Measurements from ENCODE around the gene SAE1.
A peak's percentile ranks its signal among the peaks of the same experiment; 100 is the strongest.

SAE1 gene

DNA sequence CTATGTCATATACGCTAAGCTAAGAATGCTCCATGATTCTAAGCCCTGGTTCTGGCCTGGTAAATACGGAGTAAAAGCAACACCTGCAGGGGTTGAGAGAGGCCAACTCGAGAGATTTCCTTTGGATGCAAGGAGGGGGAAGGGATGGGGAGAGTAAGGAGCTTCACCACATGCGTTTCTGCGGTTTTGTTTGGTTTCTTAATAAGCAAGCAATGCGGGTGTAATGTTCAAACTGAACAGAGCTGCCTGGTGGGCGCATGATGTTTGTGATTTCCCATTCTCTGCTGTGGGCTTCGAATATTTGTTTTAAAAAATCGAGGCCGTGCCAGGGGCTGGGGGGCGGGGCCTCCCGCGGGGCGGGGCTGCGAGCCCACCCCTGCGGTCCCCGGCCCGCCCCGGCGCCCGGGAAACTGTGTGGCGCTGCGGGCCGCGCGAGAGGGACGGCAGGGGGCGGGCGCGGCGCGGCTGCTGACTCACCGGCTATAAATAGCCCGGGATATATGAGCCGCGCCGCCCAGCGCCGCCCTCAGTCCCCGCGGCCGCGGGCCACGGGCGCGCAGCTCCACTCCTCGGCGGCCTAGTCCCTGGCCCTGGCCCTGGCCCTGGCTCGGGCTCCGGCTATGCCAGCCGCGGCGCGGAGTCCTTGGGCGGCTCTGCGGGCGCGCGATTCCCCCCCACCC lies 95.3 kb downstream of the SAE1 start:
- peak; percentile 75 for DNase-seq

DNA sequence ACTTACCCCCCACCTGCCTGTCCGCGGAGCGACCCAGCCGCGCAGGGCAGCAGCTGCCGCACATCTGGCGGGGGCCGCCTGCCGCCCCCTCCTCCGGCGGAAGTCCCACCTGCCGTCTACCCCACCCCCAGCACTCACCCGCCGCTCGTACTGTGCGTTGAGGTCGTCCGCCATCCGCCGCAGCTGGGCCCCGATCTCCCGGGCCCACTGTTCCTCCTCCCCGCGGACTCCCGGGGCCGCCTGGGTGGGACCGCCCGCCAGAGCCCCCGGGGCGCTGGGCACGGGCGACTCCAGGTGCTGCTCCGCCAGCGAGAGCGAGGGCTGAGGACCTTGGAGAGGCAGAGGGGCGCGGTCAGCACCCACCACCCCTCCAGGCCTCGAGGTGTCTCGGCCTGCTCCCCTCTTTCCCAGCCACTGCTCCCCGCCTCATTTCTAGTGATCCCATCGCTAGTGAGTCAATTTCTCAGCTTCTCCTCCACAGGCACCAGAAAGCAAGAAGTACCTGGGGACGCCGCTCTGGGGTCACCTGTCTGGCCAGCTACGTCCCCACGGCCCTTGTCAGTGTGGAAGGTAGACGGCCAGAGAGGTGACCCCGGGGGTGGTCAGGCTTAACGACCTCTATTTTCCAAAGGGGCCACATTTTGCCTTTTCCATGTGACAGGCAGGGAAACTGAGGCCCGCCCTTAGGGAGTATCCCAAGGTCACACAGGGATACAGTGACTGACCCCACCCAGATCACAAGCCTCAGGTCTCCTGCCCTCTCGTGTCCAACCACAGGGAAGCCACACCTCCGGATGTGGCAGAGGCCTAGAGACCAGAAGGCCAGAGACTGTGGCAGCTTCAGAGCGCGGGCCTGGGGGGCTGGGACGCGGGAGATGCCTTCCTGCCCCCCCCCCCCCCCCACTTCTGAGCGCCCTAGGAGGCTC lies 96.1 kb downstream of the SAE1 start:
- DNase-seq: no peak

DNA sequence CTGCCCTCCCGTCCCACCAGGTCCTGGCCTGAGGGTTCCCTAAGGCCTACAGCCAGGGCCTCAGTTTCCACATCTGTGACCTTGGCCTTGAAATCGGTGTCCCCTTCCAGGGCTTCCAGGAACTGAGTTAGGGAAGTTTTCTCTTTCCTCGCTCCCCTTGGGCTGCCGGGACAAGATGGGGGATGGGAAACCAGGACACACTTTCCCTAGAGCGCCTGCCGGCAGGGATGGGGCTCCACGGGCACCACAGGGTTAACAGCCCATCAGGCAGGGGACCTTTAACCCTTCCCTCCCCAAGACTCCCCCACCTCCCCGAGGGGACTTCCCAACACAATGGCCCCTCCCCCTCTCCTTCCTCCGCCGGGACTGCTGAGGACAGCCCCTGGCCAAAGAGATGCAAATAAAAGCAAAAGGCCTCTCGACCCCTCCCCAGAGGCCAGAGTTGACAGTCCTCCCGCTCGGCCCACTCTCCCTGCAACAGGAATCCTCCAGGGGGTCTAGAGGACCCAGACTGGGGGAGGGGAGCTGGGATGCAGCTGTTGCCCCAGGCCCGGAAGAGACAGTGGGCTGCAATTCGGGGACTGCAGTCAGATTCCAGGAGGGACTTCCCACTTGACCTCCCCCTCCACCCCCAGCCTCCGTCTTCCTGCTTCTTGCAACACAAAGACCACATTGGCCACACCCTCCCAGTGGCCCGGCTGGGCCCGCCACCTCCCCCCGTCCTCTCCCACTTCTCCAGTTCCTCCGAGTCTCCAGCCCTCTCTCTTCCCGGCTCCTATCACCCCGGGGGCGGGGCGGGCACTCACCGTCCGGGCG lies 96.9 kb downstream of the SAE1 start:
- DNase-seq: no peak

DNA sequence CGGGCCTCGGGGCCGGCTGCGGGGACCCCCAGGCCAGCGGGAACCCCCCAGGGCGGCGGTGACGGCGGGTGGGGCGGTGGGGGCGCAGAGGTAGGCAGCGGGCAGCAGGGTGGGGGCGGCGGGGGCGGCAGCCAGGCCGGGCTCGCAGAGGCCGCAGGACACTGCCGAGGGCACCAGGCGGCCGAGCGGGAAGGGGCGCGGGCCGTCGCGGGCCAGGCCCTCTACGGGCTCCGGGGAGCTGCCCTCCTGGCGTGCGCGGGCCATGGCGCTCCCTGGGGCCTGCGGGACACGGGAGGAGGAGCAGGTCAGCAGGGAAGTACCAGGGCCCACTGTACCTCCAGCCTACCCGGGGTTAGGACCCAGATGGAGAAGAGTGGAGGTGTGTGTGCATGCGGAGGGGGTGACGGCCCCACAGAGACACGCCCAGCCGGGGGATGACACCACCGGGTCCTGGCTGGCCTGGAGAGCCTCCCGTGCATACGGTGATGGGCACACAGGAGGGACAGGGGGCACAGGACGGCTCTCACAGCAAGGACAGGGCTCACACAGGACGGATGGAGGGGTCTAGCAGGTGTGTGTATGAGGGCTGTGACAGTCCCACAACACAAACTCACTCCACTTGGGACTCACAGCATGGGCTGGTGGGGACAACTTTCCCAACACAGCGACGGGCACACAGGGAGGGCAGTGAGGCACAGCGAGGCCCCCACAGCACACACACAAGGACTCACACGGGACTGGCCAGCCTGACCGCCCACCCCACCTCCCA lies 97.7 kb downstream of the SAE1 start:
- no peak for DNase-seq

DNA sequence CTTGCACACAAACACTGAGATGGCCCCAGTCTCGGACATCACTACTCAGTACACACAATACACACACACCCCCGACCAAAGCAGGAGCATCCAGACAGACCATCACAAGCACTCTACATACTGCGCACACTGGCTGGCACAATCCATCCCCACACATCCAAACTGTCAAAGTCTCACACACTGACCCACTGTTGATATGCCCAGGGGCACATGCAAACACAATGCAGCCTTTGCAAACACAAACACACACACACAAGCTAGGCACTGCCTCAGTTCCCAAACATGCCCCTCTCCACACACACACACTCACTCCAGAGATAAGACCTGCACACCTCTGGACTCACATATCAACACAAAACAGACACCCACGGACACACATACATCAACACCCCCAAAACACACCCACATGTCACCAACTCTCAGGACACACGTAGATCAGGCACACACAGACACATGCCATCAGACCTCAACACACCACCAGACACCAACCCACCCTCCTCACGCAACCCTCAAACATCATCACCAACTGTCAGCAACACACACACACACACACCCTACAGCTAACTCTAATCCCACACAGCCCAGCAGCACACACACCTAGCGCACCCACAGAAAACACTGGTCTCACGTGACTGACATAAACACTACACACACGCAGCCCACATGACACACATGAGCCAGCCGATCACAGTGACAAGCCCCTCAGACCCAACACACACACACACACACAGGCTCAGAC lies 98.5 kb downstream of the SAE1 start:
- DNase-seq: no peak

DNA sequence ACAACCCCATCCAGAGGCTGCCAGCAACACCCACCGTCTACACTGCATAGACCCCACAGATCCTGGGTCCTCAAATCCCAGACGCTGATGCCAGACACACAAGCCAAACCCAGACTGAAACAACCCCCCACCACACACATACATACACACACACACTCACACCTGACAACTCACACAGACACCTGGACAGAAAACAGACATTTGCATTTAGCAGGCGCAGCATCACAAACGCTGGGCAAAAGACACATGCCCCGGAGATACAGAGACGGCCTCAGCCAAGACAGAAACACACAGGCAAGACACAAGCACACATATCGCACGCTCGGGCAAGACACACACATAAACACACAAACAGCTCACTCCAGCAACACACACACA lies 99.0 kb downstream of the SAE1 start:
- DNase-seq: no peak

DNA sequence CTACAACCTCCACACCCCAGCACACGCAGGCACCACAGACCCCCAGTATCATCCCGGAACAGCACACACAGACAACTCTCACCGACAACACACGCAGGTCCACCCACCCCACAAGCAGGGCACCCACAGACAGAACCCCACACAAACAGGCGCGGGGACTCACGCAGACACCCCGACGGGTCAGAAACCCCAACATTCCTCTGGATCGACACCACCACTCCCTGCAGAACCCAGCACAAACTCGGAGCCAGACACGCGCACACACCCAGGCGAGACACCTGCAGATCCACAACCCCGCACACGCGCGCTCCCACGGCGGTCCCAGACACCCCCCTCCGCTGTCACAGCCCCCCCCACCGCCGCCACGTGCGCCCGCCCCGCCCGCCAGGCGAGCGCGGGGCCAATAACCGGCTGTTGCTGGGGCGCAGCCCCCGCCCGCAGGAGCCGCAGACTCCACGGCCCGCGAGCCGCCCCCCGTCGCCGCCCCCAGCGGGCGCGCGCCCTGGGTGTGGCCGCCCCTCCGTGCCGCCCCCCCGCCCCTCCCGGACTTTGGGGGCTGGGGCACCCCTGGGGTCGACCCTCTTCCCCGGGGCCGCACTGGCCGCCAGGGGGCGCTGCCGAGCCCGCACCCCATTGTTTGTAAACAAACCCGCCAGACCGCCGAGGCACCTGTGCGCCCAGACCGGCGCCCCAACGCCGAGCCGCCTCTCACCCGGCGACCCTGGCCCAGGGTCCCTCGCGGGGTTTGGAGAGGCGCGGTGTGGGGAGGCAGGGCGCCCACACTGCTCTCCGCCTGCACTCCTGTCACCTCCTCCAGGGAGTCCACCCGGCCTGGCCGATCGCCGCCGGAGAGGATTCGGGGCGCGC lies 99.7 kb downstream of the SAE1 start:
- DNase-seq: no peak

DNA sequence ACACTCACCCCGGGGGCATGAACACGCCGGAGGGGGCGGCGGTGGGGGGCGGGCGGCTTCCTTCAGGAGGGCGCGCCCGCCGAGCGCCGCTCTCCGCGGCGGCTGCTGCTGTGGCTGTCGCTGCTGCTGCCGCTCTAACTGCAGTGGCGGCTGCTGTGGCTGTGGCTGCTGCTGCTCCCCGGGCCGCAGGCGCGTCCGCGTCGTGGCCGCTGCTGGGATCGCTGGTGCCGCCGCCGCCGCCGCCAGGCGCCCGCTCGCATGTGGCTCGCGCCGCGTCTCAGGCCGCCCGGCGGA lies 100.2 kb downstream of the SAE1 start, which contains the start of gene BBC3:
TSS of gene BBC3 (minus strand) at position 279 of the 294 bp plus-strand sequence. CDS start 2,768 bp downstream, outside the sequence.
- DNase-seq: no peak

DNA sequence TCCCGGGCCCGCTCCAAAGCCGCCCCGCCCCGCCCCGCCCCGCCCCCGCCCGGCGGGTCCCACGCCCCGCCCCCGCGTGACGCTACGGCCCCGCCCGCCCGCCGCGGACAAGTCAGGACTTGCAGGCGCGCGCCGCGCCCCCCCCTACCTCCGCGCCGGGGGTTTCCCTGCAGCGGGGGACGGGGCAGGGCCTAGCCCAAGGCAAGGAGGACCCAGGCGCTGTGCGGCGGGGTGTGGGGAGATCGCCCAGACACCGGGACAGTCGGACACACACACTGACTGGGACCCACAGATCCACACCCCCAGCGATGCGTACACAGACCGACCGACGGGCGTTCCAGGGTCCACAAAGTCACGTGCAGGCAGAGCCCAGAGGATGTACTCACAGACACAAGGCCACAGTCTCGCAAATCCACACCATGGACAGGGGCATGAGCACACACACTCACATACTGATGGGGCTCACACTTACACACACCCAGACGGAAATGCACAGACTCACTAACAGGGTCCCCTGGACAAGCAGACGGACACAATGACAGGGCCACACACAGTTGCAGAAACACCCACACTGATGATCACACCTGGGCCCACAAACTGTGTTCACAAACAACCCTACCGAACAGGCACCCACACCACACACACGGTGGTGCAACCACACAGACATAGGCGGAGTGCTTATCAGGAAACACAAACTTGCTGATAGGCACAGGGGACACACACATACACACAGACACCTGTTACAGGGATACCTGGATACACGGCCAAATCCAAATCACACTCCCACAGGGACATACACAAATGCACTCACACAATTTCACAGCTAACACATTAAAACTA lies 100.8 kb downstream of the SAE1 start:
- DNase-seq: peak; percentile 19

DNA sequence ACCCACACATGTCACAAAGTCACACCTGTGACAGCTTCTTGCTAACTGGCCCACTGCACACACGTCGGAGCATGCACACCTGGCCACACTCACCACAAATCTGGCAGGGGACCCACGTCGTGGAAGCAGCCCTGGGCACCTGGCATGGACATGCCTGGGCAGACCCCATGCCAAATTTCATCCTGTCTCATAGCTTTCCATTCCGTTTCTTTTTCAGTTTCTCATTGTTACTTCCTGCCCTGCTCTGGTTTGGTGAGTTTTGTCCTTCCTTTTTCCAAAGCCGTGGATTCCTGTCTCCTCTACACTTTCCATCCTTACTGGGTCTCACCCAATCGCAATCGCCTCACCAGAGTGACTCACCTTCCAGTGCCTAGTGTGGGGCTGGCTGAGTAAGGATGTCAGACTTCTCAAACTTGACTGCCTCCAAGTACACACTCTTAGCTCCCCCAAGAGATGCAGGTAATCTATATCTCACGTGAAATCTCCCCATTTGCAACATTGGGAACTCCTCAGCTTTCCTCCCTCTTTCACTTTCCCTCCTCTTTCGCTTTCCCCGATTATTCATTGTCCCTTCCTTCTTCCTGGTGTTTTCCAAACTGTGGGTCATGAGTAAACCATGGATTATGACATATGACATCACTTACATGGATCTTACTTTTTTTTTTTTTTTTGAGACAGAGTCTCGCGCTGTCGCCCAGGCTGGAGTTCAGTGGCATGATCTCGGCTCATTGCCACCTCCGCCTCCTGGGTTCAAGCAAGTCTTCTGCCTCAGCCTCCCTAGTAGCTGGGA lies 102.0 kb downstream of the SAE1 start:
- DNase-seq: no peak

DNA sequence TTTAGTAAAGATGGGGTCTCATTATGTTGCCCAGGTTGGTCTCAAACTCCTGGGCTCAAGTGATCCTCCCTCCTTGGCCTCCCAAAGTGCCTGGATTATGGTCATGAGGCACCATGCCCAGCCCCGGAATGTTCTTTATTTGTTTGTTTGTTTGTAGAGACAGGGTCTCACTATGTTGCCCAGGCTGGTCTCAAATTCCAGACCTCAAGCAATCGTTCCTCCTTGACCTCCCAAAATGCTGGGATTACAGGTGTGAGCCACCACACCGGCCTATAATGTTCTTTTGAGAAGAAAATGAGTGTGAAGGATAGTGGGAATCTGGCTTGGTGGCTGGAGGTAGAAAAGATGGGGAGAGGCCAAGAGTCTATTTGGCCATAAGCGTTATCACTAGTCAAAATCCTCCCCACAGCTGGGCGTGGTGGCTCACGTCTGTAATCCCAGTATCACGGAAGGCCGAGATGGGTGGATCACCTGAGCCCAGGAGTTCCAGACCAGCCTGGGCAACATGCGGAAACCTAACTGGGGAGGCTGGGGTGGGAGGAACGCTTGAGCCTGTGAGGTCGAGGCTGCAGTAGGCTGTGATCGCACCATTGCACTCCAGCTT lies 105.5 kb downstream of the SAE1 start:
- DNase-seq: no peak

DNA sequence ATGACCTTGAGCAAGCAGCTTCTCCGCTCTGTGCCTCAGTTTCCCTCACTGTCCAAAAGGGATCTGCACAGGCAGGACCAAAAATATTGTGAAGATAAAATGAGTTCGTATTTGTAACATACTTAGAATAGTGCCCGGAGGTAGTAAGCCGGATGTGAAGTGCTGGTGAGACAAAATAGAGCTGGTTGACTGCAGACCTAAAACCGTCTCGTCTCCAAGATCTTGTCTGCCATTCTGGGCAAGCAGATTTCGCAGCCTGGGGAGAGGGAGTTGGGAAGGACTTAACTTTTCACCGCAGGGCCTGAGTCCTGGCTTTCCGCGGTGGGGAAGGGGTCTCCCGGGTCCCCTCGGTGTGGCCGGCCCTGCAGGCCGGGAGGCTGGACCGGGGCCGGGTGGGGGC lies 108.5 kb downstream of the SAE1 start:
- DNase-seq: no peak

DNA sequence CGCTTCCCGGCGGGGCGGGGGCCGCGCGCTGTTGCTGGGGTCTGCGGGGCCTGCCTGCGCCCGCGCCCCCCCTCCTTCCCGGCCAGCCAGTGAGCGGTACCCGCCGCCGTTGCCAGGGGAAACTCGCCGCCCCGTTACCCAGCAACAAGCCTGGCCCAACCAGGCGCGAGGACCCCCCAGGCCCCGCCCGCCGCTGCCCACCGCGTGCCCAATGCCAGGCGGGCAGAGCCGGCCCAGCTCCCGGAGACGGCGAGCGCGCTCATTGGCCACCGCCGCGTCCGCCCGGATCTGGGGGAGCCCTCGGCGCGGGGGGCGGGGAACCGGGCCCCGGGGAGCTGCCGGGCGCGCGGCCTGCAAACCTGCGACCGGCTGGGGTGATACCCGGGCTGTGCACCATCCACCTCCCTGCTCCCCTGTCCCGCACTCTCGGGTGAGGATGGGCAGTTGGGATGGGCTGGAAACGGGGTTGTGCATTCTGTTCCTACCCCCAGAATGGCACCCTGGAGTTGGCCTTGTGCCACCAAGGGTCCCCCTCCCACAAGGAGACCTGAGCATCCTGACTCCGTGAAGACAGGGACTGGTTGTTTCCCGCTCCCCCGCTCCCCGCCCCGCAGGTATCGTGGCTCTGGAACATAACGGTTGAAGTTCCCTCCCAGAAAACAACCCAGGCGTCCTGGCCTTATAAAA lies 109.1 kb downstream of the SAE1 start:
- DNase-seq: no peak

DNA sequence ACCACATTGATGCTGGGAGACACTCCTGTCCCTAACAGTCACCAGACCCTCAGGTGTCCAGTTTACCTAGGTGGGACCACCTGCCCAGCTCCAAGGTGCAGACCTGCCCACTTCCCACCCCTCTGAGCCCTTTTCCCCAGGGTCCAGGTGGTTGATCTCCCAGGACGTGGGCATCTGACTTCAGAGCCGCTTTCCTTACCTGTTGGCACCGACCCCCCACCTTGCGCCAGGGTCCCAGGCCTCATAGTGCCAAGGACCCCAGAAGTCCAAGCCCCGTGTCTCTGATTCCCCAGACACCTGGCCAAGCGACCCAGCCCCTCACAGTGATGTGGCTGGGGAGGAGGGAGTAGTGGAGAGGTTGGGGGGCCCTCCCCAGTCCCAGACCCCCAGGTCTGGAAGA lies 109.9 kb downstream of the SAE1 start:
- no peak for DNase-seq

DNA sequence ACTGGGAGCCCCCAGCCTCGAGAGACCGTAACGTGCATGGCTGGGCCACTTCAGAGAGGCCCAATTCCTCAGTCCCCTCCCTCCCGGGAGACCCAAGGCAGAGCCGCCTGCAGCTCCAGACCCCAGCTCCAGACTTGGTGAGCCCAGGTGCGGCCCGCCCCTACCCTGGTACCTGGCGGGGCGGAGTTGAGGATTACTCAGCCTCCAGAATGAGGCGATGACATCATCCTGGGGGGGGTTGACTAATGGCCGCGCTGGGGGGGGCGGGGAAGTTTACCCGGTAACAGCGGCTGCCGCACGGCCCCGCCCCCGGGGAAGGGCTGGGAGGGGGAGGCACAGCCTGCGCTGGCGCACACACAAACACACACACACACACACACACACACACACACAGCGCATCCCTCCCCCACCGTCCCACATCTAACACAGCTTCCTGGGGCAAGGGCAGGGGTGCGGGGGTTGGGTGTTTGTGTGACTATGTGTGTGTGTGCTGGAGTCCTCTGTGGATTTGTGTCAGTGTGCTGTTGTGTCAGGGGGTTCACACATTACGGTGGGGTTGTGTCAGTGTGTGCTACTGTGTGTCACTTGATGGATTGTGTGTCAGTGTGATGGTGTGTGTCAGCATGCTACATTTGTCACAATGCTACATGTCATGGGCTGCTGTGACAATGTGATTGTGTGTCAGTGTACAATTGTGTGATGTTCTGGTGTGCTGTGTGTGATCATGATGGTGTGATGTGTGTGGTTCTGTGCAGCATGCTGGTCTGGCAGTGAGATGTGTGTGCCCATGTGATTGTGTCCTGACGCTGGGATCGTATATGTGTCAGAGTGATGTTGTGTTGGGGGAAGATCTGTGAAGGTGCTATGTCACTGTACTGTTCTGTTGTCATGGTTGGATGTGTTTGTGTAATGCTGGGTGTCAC lies 110.6 kb downstream of the SAE1 start:
- no peak for DNase-seq

DNA sequence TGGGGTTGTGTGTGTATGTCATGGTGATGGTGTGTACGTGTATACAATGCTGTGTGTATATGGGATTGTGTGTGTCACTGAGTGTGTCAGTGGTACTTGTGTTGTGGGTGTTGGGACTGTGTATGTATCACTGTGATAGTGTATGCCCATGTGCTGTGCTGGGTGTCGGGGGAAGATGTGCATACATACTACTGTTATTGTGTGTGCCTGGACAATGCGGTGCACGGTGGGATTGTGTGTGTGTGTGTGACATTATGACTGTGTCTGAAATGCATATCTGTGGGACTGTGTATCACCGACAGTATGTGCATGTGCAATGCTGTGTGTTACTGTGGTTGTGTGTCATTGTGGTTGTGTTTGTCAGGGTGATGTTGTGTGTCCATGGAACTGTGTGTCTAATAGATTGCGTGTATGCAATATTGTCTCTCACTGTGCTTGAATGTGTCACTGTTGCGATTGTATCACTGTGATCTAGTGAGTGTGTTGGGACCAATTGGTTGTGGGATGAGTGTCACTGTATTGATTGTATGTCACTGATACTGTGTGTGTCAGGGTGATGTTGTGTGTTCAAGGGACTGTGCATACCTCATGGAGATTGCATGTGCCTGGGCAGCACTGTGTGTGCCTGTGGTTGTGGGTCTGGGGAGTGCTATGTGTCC lies 111.4 kb downstream of the SAE1 start:
- DNase-seq: no peak

All from NCI-H526 treated with DMSO at 0.1 percent for 48 hours (cell line).